ENCODE measurements around the gene PLXNA4.

DNA sequence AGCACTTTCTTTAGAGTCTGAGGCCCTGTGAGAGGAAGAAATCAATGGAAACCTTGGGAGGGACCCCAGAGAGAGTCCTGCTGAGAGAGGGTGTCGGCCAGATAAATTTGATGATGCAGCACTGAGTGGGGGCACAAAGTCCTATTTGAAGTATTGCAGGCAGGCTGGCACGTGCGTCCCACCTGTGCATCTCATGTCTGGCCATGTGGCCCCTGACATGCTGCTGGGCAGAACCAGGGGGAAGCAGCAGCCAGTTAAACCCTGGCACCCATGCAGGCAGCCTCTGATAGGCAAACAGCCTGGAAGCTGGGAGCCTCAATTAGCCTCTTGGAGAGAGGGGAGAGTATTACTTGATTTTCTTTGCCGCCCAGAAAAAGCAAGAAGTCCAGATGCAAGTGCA is 180.9 kb downstream of the PLXNA4 start:
- TF ChIP-seq CTCF (IDR thresholded peaks at IDR 0.05), result no peak
- no peak for TF ChIP-seq EP300 (IDR thresholded peaks at IDR 0.05)
- TF ChIP-seq POLR2A (IDR thresholded peaks at IDR 0.05), result no peak
- TF ChIP-seq POLR2AphosphoS5 (IDR thresholded peaks at IDR 0.05), result no peak

All from stomach (tissue), 4 donors.